Large intestine (tissue), 3 donors: ENCODE measurements around the gene ART5. TPM values are rescaled to one million over a fixed set of nuclear protein-coding genes. Genes with fewer than 3 reads are reported as not detected.
A peak's percentile ranks its signal among the peaks of the same experiment; 100 is the strongest.

ENCODE experiments used
- DNase-seq, 2 donors: peaks; one replicate each; pipeline versions ENCODE4 v3.0.0 to v3.0.0-alpha.2; 2013
- H3K27ac ChIP-seq: one replicate; pipeline ENCODE4 v1.5.1; 2013; ENCODE audit warnings: low read length
- H3K27me3 ChIP-seq: 2 replicates; pipeline ENCODE4 v1.6.1; 2013; ENCODE audit warnings: low read length; ENCODE audit not compliant: control insufficient read depth, insufficient read depth
- H3K36me3 ChIP-seq: 2 replicates; pipeline ENCODE4 v1.6.1; 2013; ENCODE audit warnings: low read length; ENCODE audit not compliant: control insufficient read depth, insufficient read depth
- H3K4me1 ChIP-seq: one replicate; pipeline ENCODE4 v1.6.1; 2013; ENCODE audit warnings: low read length; ENCODE audit not compliant: control insufficient read depth, insufficient read depth
- H3K4me3 ChIP-seq: one replicate; pipeline ENCODE4 v1.5.1; 2013; ENCODE audit warnings: low read length
- H3K9me3 ChIP-seq: one replicate; pipeline ENCODE4 v1.6.1; 2013; ENCODE audit warnings: mild to moderate bottlenecking, low read depth, low read length, moderate library complexity; ENCODE audit not compliant: control insufficient read depth
- WGBS: methylation state at CpG from one replicate; pipeline ENCODE4 v1.1.5; 2013; ENCODE audit warnings: low lambda C conversion rate; ENCODE audit not compliant: insufficient coverage; 5-methylcytosine and 5-hydroxymethylcytosine counted together
- polyA plus RNA-seq: library from polyadenylated mRNA; unstranded; fragments of 120-200 nt; gene quantifications from one replicate; pipeline ENCODE4 v1.2.1, GENCODE V29; 2013

Gene ART5
- polyA plus RNA-seq, 1 donor = 0.25 TPM

GRCh38 chr11:3617990-3618389 lies 23.8 kb downstream of the ART5 start:
- no peaks in the 10 kb centered on the region for H3K36me3 ChIP-seq
- H3K27me3 ChIP-seq = no peaks in the 10 kb centered on the region
- no peaks in the 10 kb centered on the region for H3K9me3 ChIP-seq
- WGBS = no CpG with 5 or more reads among the region's 8 CpGs
- H3K4me1 ChIP-seq = no peaks in the 10 kb centered on the region
- DNase-seq = no peak
- no peak overlapping the region for H3K27ac ChIP-seq
- no peak overlapping the region for H3K4me3 ChIP-seq

- H3K27me3 ChIP-seq = no peaks in the 10 kb centered on the region
- no peaks in the 10 kb centered on the region for H3K4me1 ChIP-seq
- no peak for DNase-seq
- H3K4me3 ChIP-seq = no peak overlapping the region
- 60% methylated on average over 1 of the region's 25 CpGs for WGBS
- H3K36me3 ChIP-seq = no peaks in the 10 kb centered on the region
- no peaks in the 10 kb centered on the region for H3K9me3 ChIP-seq
- H3K27ac ChIP-seq = no peak overlapping the region
Measured at GRCh38 chr11:3616721-3617460, 24.9 kb downstream of the ART5 start.

GRCh38 chr11:3615998-3616397 lies 25.8 kb downstream of the ART5 start:
- Histone ChIP-seq H3K9me3 (no peaks in the 10 kb centered on the region), H3K27me3 (no peaks in the 10 kb centered on the region), H3K36me3 (no peaks in the 10 kb centered on the region), H3K27ac (no peak overlapping the region), H3K4me3 (no peak overlapping the region), H3K4me1 (no peaks in the 10 kb centered on the region)
- 100% methylated on average over 1 of the region's 6 CpGs for WGBS
- no peak for DNase-seq

GRCh38 chr11:3614742-3615171 lies 27.0 kb downstream of the ART5 start:
- WGBS = no CpG with 5 or more reads among the region's 5 CpGs
- no peak for DNase-seq
- Histone ChIP-seq H3K4me1 (no peaks in the 10 kb centered on the region), H3K27me3 (no peaks in the 10 kb centered on the region), H3K9me3 (no peaks in the 10 kb centered on the region), H3K4me3 (no peak overlapping the region), H3K36me3 (no peaks in the 10 kb centered on the region), H3K27ac (no peak overlapping the region)

- no peak overlapping the region for H3K27ac ChIP-seq
- H3K4me3 ChIP-seq = no peak overlapping the region
- no peak for DNase-seq
- H3K27me3 ChIP-seq = no peaks in the 10 kb centered on the region
- WGBS = no CpG with 5 or more reads among the region's 10 CpGs
- no peaks in the 10 kb centered on the region for H3K36me3 ChIP-seq
- H3K9me3 ChIP-seq = no peaks in the 10 kb centered on the region
- no peaks in the 10 kb centered on the region for H3K4me1 ChIP-seq
Measured at GRCh38 chr11:3613998-3614741, 27.6 kb downstream of the ART5 start.

GRCh38 chr11:3611976-3612678 lies 29.7 kb downstream of the ART5 start:
- Histone ChIP-seq H3K36me3 (no peaks in the 10 kb centered on the region), H3K4me1 (no peaks in the 10 kb centered on the region)

GRCh38 chr11:3610846-3611245 lies 30.9 kb downstream of the ART5 start:
- Histone ChIP-seq H3K4me1 (no peaks in the 10 kb centered on the region), H3K4me3 (no peak overlapping the region), H3K27ac (no peak overlapping the region), H3K36me3 (no peaks in the 10 kb centered on the region), H3K9me3 (no peaks in the 10 kb centered on the region), H3K27me3 (no peaks in the 10 kb centered on the region)
- whole genome bisulfite sequencing = 80% methylated on average over 1 of the region's 4 CpGs
- DNase-seq = no peak

More at GRCh38 chr11:3611976-3612678, 29.7 kb downstream of the ART5 start:
- H3K27me3 ChIP-seq = no peaks in the 10 kb centered on the region
- no peaks in the 10 kb centered on the region for H3K9me3 ChIP-seq
- no peak for DNase-seq
- no peak overlapping the region for H3K27ac ChIP-seq
- 100% methylated on average over 1 of the region's 3 CpGs for WGBS
- no peak overlapping the region for H3K4me3 ChIP-seq

- H3K4me1 ChIP-seq = peaks cover 9% of the 10 kb centered on the region
- DNase-seq = peak; percentile 19 to 26
Measured at GRCh38 chr11:3609416-3610265, 32.2 kb downstream of the ART5 start.

GRCh38 chr11:3605771-3606203 lies 36.0 kb downstream of the ART5 start:
- Histone ChIP-seq H3K4me1 (peaks cover 12% of the 10 kb centered on the region), H3K9me3 (no peaks in the 10 kb centered on the region), H3K4me3 (no peak overlapping the region), H3K27ac (peak overlapping the region; percentile 64), H3K27me3 (no peaks in the 10 kb centered on the region), H3K36me3 (no peaks in the 10 kb centered on the region)
- no CpG with 5 or more reads among the region's 5 CpGs for WGBS
- DNase-seq = peak; percentile 67 to 82

More at GRCh38 chr11:3609416-3610265, 32.2 kb downstream of the ART5 start:
- no peak overlapping the region for H3K4me3 ChIP-seq
- no peaks in the 10 kb centered on the region for H3K27me3 ChIP-seq
- no peaks in the 10 kb centered on the region for H3K9me3 ChIP-seq
- H3K27ac ChIP-seq = no peak overlapping the region
- WGBS = 67% methylated on average over 3 of the region's 7 CpGs
- H3K36me3 ChIP-seq = no peaks in the 10 kb centered on the region
